Measurements from ENCODE around the gene CCDC148.

CCDC148 gene

GRCh38 chr2:158154596-158154995 lies 302.0 kb downstream of the CCDC148 start:
- no peak for DNase-seq (ENCODE audit: low spot score)

DNA sequence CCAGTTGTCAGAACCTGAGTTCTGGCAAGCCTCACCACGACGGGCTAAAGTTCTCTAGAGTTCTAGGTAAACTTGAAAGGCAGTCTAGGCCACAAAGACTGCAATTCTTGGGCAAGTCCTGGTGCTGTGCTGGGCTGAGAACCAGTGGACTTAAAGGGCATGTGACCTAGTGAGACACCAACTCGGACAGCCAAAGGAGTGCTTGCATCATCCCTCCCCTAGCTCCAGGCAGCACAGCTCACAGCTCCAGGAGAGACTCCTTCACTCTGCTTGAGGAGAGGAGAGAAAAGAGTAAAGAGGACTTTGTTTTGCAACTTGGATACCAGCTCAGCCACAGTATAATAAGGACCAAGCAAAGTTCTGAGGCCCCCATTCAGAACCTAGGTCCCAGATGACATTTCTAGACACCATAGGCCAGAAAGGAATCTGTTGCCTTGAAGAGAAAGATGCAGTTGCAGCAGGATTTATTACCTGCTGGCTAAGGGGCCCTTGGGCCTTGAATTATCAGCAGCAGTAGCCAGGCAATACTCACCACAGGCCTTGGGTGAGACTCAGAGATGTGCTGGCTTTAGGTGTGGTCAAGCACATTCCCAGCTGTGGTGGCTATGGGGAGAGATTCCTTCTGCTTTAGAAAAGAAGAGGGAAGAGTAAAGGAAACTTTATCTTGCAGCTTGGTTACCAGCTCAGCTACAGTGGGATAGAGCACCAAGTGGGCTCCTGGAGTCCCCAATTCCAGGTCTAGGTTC lies 303.1 kb downstream of the CCDC148 start:
- DNase-seq (ENCODE audit: low spot score): no peak

- DNase-seq (ENCODE audit: low spot score): no peak
These were observed 311.5 kb downstream of the CCDC148 start for GRCh38 chr2:158144914-158145625.

- no peak for DNase-seq (ENCODE audit: low spot score)
These were observed 312.7 kb downstream of the CCDC148 start for GRCh38 chr2:158143703-158144360.

GRCh38 chr2:158142568-158143332 lies 313.8 kb downstream of the CCDC148 start:
- DNase-seq (ENCODE audit: low spot score): no peak

- no peak for DNase-seq (ENCODE audit: low spot score)
These were observed 314.4 kb downstream of the CCDC148 start for GRCh38 chr2:158142165-158142564.

GRCh38 chr2:158140201-158140600 lies 316.4 kb downstream of the CCDC148 start:
- no peak for DNase-seq (ENCODE audit: low spot score)

- no peak for DNase-seq (ENCODE audit: low spot score)
These were observed 318.3 kb downstream of the CCDC148 start for GRCh38 chr2:158138255-158138654.

GRCh38 chr2:158135096-158135495 lies 321.5 kb downstream of the CCDC148 start:
- DNase-seq (ENCODE audit: low spot score): no peak

DNA sequence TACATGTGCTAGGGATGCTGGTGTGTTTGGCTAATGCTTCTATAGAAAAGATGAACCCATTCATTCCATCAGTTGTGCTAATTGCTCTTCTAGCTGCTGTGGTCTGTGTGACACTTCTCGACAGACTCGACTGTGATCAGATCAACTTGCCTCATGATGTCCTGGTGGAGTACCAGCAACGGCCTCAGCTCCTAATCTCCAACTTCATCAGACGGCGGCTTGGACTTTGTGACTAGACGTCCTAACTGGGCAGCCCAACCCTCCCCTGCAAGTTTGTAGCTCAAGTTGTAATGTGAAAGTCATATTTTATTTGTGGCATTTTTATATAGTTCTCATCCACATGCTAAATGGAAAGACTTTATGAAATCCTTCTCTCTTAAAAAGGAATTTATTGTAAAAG lies 321.9 kb downstream of the CCDC148 start:
- DNase-seq (ENCODE audit: low spot score): no peak

GRCh38 chr2:158134055-158134454 lies 322.5 kb downstream of the CCDC148 start:
- DNase-seq (ENCODE audit: low spot score): no peak

GRCh38 chr2:158131919-158132566 lies 324.5 kb downstream of the CCDC148 start:
- no peak for DNase-seq (ENCODE audit: low spot score)

- DNase-seq (ENCODE audit: low spot score): no peak
These were observed 325.1 kb downstream of the CCDC148 start for GRCh38 chr2:158131483-158131912.

DNA sequence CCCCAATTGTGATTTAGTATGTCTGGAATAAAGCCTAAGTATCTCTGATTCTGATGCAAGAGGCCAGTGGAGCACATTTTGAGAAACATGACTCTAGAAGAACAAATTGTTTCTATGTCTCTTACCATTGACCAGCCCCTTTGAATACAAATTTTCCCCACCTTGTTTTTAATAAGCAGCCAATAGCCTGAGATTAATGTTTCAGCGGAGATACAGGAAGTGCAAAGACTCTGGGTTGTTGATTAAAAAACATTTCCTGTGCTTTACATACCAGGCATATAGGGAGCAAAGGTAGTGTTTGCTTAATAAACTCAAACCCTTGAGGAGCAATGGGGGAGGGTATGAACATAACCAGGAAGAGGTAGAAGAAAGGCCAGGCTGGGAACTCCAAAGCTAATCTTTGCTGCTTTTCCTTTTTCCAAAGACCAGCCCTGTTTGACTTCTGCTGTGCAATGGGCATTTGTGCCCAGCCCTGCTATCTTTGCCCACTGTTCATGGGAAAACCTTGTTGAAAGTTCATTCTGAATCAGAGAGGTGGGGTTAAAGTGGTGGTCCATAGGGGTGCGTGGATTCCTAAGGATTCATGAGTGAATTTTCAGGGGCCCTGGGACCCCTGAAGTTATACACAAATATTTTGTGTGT lies 325.6 kb downstream of the CCDC148 start:
- DNase-seq (ENCODE audit: low spot score): no peak

DNA sequence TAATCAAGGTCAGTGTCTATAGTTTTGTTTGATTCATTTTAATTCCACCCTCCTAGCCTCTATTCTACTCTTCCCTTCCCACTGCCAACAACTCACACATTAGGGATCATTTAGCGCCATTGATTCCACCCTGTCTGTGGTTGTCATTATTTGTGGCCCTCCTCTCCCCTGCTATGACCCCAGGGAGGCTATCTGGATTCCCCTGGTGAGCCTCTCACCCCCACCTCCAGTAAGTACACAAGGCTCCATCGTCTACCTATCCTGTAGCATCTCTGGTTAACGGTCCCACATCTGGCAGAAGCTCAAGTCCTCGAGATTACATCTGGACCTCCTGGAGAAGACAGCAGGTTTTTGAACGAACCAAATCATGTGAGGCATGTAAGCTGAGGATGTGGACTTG lies 327.5 kb downstream of the CCDC148 start:
- no peak for DNase-seq (ENCODE audit: low spot score)

- no peak for DNase-seq (ENCODE audit: low spot score)
These were observed 328.2 kb downstream of the CCDC148 start for GRCh38 chr2:158128168-158128973.

GRCh38 chr2:158127380-158127804 lies 329.2 kb downstream of the CCDC148 start:
- DNase-seq (ENCODE audit: low spot score): no peak

DNA sequence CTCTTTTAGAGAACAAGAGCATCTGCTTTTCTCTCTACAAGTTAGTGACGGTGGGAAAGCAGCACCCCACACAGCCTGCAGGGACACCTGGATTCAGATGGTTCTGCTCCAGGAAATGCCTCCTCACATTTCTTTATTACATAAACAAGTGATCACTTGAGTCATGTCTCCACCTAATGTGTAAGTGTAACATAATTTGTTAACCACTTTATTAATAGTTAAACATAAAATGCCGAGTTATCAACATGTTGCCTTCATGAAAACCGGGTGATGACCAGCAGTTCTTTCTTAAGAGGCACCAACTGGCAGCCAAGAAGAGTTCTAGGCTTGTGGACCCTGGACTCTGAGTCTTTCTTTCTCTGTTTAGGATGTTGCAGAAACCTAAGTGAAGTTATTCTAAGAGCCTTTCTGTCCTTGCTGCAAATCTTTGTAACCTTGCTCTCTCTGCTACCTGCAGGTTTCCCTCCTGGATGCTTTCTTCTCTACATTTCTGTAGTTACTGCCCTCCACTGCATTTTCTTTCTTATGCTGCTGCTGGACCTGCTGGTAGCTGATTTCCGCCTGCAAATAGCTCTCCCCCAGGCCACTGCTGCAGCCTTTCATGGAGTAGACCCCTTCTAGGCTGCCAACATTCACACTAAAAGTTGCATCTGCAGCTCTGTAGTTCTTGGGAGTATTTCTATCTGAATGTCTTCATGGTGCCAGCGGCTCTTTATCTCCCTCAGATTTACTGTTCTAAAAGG lies 330.6 kb downstream of the CCDC148 start:
- DNase-seq (ENCODE audit: low spot score): no peak

GRCh38 chr2:158124896-158125295 lies 331.7 kb downstream of the CCDC148 start:
- DNase-seq (ENCODE audit: low spot score): no peak

Measured in COLO829 (cell line).